HG03571 (cell line): ENCODE data around the gene ELMOD1.

Experiments used
- ATAC-seq: cut with Tn5 transposase; IDR thresholded peaks from one replicate; pipeline ENCODE4 v1.9.1; 2021; ENCODE audit not compliant: unreplicated experiment

Gene ELMOD1

DNA sequence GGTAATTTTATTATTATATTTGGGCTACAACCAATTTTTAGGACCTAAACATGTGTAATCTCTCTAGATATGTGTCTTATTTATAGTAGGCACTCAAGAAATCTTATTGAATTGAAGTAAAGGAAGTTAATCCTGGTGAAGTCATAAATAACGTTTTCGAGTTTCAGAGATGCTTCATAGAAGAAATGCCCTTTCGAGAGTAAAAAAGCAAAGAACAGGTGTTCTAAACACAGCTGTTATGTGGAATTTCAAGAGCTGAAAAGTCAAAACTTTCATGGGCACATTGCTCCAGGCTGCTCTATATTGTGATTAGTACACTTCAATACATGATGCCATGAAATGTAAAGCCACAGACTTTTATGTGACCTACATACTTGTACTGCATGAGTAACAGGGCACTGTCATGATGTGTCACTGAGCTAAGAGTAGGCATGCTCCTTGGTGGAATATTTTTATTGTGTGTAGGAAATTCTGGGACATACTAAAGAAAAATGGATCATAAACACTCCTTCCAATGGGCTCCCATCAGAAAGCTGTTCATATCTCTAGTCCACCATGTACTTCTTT lies 7.2 kb upstream of the ELMOD1 start:
- no peak for ATAC-seq

GRCh38 chr11:107587306-107587979 lies 3.5 kb upstream of the ELMOD1 start:
- ATAC-seq = no peak

DNA sequence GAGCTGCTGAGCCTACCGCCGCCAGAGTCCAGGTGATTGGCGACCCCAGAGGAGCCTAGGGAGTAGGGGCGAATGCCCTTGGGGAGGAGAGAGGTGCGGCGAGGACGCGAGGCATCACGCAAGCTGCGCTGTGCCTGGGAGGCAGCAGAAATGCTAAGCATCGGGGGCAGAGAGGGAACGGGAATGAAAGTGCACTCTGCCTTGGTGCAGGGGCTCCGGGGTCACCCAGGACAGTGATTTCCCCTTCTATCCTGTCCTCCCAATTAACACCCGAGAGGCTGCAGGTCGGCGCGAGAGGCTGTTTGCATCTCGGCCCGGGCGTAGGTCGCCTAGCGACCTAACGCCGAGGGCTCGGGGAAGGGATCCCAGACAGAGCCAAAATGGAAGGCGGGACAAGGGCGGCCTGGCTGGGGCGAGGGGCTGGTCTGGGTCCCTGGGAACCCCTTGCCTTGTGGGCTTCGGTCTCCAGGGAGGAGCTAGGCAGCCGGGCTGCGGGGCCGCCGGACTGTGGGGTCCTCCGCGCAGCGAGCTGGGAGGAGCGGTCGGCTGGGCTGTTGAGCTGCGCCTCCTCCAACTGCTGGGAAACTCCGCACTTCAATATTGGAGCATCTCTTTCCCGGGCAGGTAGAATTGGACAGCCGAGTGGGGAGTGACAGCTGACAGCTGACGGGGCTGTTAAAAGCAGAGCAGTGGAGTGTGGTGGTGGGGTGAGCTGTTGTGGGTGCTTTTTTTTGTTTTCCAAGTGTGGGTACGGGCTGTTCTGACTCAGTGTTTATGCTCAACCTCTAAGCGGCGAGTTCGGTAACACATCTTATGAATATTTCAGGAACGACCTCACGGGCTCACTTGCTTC lies 657 bp downstream of the ELMOD1 start:
- no peak for ATAC-seq

GRCh38 chr11:107592231-107592590 lies 1.3 kb downstream of the ELMOD1 start:
- no peak for ATAC-seq

DNA sequence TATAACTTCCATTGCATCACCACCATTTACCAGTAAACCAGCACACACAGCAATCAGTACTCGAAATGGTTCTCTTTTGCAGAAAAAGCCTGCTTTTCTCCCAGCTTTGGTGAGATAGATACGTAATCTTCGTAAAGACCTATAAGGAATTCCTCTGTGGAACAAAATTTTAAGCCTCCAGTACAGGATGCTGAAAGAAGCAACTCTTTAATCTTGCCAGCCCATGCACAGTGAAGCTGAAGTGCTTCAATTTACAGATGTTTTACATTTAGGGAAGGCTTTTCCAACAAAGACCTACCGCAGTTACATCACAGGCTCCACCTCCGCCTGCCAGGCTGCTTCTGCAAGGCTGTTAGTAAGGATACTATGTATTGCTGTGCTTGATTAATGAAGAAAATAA lies 1.9 kb downstream of the ELMOD1 start:
- no peak for ATAC-seq

GRCh38 chr11:107593951-107594350 lies 3.0 kb downstream of the ELMOD1 start:
- ATAC-seq = no peak

- no peak for ATAC-seq
These were observed 3.8 kb downstream of the ELMOD1 start for GRCh38 chr11:107594736-107595135.

GRCh38 chr11:107598225-107599139 lies 7.5 kb downstream of the ELMOD1 start:
- ATAC-seq = no peak

DNA sequence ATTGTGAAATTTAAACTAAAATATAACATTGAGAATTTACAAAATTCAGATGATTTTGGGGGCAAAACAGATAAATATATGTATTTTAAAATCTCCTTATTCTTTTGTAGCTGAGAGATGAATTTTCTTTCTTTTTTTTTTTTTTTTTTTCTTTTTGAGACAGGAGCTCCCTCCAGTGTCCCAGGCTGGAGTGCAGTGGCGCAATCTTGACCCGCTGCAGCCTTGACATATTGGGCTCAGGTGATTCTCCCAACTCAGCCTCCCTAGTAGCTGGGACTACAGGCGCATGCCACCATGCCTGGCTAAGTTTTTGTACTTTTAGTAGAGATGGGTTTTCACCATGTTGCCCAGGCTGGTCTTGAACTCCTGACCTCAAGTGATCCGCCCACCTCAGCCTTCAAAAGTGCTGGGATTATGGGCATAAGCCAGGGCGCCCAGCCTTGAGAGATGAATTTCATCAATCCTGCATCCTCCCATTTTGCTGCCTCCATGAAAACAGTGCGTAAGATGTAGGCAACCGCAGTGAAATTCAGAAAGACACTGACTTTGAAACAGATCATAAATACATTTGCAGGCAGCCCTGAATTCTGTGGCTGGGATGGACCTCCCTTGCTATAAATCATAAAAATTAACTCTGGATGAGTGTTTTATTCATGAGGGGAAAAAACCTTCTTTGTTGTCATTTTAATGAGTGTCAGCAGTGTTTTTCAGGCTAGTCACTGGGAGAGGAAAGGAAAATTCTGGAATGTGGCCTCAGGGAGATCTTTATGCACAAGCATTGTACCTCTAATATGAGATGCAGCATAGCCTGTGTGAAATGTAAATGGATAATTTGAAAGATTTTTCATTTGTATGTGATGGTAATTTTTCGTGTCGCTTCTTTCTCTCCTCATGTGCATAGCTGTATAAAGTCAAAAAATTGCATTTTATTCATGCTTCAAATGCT lies 14.4 kb downstream of the ELMOD1 start:
- no peak for ATAC-seq

DNA sequence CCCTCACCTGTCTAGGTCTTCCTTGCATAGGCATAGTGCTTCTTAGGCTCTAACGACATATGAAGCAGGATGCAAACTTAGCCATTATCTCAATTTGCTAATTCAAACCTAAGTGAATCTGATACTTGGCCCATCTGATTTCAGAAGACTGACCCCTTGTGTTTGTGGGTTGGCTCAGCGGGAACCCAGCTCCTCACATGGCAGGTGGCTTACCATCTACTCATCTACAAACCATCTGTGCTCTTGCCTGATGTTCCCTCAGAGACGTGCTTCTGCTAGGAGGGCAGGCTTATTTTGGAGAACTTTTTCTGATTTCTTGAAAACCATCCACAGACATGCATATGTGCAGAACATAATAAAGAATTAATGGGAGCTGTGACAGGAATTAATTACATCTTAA lies 15.2 kb downstream of the ELMOD1 start:
- ATAC-seq = no peak

GRCh38 chr11:107608809-107609208 lies 17.9 kb downstream of the ELMOD1 start:
- ATAC-seq = no peak

DNA sequence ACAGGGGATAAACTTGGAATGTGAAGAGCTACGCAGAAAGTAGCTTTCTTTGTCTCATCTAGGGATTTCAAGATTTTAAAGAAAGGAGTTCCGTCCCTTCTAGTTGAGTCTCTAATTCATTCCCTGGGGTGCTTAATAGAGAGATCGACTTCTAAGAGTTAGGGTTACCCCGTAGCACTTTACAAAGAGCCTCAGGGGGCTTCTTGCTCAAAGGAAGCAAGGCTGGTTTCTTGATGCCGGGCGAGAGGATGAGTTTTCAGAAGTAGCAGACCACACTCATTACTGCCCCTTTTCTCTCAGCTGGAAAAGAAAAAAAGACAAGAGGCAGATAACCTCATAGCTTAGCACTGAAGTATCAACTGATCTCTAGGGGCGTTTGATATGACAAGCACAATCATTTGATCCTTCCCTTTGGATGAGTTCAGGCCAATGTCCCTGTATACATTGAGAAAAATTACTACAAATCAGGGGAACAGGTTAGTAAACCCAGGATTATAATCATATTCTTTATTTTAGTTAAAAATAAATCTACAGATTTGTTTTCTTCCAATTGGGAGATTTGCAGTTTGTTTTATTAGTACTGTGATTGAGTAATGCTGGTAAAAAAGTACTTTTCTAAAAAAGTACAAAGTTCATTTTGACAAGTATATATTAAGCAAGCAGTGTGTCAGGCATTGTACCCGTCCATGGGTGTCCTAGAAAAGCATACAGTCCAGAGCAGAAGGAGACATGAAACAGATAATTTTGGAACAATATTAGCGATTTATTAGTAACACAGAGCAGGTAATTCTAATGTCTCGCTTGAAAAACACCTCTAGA lies 18.7 kb downstream of the ELMOD1 start:
- no peak for ATAC-seq

DNA sequence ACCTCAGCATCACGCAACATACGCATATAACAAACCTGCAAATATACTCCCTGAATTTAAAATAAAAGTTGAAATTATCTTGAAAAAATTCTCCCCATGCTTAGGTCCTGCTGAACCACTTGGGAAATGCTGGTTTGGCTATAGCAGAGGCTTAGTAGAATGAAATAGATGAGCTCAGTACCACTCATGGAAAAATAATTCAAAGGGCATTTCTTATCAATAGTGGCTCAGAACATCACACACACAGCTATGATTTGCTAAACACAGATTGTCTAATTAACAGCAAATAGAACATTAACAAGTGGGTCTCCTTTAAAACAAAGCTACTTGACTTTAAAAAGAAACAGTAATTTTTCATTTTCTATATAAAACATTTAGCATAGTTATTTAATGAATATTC lies 21.5 kb downstream of the ELMOD1 start:
- ATAC-seq = no peak

DNA sequence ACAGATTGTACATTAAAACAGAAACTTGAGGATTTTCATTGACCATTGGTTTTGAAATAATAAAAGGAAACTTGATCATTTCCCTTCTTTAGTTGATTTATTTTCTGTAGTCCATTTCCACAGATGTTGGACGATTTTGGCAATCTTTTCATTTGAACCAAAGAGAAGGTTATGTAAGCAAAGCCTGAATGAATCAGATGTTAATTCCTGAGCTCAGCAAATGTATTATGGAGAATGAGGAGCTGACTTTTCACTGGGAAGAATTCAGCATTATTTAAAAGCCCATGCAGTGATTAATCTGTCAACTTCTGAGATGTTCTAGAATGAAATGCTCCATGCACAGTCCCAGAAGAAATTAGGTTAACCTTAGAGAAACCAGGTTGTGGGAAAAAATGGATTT lies 29.0 kb downstream of the ELMOD1 start:
- ATAC-seq = no peak

GRCh38 chr11:107621081-107621480 lies 30.1 kb downstream of the ELMOD1 start:
- no peak for ATAC-seq

- ATAC-seq = no peak
These were observed 32.2 kb downstream of the ELMOD1 start for GRCh38 chr11:107623183-107623582.

- ATAC-seq = no peak
These were observed 34.2 kb downstream of the ELMOD1 start for GRCh38 chr11:107624983-107625684.

GRCh38 chr11:107625685-107625989 lies 34.7 kb downstream of the ELMOD1 start:
- ATAC-seq = no peak

DNA sequence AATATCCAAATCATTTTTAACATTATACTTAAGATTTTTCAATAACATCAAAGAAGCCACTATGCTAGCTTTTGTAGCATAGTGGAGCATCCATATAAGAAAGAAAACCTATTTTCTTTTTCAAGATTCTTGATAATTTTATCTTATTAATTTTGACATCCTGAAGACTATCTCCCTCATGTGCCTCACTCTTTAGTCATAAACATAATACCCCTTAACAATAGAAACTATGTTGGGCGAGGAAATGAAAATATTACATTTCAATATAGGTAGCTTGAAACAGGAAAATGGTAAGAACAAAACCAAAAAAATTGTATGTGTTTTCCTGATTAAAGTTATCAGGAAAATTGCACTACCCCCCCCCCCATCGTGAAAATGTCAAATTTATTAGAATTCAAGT lies 40.1 kb downstream of the ELMOD1 start:
- ATAC-seq = no peak
